Stimulated activated CD4-positive, alpha-beta T cell treated with anti-CD3 and anti-CD28 coated beads, TNF-alpha, amount 100 ng/mL, for 48 hours (primary cell): ENCODE results near the gene SAMHD1.
"Not testable (repeated sequence)": the region's sequence is repeated elsewhere in the genome, so short reads cannot be mapped to it uniquely, and the experiment has no call there.

Experiments used
- DNase-seq, 3 donors: peaks; one replicate each; pipeline ENCODE4 v3.0.0-alpha.2; 2020; ENCODE audit warnings: low read depth in 3 of 3

Gene SAMHD1

GRCh38 chr20:36951198-36951978 lies at the start of gene SAMHD1:
Gene SAMHD1 (minus strand): TSS chr20:36951708. CDS start chr20:36951643, 65 bp downstream.
- DNase-seq = peak; percentile 82 to 90 (median 84)

- DNase-seq = not testable (repeated sequence)
These were observed 48.7 kb upstream of the SAMHD1 start for GRCh38 chr20:37000171-37000570.

GRCh38 chr20:36998652-36999051 lies 47.1 kb upstream of the SAMHD1 start:
- no peak for DNase-seq

DNA sequence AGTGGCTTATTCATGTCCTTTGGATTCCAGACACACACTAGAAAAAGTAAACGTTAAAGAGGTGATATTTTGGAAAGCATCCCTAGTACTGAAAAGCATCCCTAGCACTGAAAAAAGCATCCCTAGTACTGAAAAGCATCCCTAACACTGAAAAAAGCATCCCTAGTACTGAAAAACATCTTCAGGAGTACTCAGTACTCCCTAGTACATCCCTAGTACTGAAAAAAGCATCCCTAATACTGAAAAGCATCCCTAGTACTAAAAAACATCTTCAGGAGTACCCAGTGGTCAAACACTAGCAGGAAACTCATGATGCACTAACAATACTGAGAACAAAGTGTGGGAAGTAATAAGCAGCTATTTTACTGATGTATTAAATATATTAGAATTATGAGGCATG lies 45.6 kb upstream of the SAMHD1 start:
- DNase-seq = no peak

DNA sequence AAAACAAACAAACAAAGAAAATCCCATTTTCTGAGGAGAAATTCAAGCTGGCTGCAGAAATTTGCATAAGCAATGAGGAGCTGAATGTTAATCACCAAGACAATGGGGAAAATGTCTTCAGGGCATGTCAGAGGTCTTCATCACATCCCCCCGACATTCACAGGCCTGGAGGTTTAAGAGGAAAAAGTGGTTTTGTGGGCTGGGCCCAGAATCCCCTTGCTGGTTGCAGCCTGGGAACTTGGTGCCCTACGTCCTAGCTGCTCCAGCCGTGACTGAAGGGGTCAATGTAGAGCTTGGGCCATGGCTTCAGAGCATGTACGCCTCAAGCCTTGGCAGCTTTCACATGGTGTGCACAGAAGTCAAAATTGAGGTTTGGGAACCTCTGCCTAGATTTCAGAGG lies 42.7 kb upstream of the SAMHD1 start:
- DNase-seq = not testable (repeated sequence)

- no peak for DNase-seq
These were observed 41.4 kb upstream of the SAMHD1 start for GRCh38 chr20:36992802-36993334.

DNA sequence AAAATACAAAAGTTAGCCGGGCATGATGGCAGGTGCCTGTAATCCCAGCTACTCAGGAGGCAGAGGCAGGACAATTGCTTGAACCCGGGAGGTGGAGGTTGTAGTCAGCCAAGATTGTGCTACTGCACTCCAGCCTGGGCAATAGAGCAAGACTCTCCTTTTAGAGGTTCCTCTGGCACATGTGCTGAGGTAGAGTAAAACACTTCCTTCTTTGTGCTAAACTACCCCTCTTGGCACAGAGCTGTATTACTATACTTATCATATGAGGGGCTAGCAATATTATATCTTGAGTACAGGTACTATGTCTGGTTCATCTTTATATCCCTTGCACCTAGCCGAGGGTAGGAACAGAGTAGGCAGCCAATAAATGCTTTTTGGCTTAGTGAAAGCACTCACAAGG lies 40.2 kb upstream of the SAMHD1 start:
- DNase-seq = no peak

DNA sequence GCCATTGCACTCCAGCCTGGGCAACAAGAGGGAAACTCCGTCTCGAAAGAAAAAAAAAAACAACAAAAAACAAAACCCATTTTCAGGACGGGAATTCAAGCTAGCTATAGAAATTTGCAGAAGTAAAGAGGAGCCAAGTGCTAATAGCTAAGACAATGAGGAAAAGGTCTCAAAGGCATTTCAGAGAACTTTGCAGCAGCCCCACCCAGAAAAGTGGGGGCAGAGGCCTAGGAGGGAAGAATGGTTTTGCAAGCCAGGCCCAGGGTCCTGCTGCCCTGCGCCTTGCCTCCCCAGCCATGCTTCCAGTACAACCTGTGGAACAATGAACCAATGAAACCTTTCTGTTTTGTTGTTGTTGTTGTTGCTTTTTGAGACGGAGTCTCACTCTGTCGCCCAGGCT lies 38.3 kb upstream of the SAMHD1 start:
- no peak for DNase-seq

- DNase-seq = no peak
These were observed 37.0 kb upstream of the SAMHD1 start for GRCh38 chr20:36988494-36988966.

DNA sequence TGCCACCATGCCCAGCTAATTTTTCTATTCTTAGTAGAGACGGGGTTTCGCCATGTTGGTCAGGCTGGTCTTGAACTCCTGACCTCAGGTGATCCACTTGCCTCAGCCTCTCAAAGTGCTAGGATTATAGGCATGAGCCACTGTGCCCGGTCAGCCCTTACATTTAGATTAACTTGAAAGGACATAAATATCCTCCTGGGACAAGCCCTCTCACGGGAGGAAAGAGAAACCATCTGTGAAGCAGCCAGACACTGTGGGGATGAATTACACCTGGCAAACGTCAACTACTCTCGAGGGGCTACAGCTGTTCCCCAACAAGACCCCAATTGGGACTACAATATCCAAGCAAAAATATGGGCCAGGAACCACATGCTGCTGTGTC lies 32.7 kb upstream of the SAMHD1 start:
- no peak for DNase-seq

DNA sequence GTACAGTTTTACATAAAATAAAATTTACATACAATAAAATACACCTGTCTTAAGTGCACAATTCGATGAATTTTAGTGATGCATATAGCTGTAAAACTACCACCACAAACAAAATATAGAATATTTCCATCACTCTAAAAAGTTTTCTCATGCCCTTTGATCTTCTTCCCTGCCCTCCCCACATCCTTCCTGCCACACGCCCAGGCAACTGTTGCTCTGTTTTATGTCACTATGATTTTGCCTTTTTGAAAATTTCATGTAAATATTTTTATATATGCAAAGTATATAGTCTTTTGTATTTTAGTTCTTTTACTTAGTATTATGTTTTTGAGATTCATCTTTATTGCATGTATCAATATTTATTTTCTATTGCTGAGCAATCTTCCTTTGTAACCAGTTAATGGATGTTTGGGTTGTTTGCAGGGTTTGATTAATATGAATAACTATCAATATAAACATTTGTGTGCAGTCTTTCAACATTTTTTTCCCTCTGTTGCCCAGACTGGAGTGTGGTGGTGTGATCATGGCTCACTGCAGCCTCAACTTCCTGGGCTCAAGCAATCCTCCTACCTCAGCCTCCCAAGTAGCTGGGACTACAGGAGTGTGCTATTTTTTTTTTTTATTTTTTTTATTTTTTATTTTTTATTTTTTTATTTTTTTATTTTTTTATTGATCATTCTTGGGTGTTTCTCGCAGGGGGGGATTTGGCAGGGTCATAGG lies 23.8 kb upstream of the SAMHD1 start:
- DNase-seq = no peak

- no peak for DNase-seq
These were observed 23.2 kb upstream of the SAMHD1 start for GRCh38 chr20:36974660-36975059.

DNA sequence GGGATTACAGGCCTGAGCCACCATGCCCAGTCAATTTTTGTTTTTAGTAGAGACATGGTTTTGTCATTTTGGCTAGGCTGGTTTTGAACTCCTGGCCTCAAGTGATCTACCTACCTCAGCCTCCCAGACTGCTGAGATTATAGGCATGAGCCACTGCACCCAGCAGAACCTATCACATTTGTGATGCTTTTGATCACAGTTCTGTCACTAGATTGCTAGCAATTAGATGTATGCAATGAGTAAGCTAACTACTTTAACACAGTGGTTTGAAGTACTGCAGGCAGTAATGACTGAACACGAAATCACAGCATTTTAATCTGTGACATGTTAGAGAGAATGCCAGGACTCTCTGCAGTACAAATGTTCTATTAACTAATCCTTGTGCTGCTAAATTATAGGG lies 19.6 kb upstream of the SAMHD1 start:
- DNase-seq = no peak

DNA sequence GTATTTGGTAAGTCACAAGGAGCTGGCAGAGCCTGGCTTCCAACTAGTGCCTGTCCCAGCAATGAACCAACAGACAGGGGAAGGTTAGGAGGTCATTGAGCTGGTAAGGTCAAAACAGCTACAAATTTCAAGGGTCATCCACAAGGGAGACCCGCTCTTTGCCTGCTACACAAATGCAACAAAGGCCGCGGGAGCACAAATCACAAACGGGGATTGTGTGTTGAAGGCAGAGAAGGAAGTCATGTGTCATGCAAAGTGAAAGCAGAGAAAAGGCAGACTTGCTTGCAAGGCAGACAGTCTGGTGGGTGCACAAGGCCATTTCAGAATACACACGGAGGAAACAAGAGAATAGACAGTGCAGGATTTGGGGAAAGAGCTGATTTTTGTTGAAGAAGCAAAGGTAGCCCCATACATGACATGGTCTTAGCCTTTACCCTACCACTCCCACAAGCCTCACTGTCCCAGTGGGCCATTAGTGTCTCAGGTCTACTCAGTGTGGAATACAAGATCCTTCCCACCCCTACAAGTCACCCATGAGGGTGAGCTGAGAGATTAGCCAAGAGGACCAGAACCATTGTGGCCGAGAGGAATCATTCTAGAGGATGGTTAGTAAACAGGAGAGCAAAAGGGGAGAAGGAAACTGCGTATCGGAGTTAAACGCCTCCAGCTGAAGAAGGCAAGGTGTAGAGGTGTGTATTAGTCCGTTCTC lies 18.1 kb upstream of the SAMHD1 start:
- DNase-seq = no peak

- no peak for DNase-seq
These were observed 17.5 kb upstream of the SAMHD1 start for GRCh38 chr20:36969051-36969450.

DNA sequence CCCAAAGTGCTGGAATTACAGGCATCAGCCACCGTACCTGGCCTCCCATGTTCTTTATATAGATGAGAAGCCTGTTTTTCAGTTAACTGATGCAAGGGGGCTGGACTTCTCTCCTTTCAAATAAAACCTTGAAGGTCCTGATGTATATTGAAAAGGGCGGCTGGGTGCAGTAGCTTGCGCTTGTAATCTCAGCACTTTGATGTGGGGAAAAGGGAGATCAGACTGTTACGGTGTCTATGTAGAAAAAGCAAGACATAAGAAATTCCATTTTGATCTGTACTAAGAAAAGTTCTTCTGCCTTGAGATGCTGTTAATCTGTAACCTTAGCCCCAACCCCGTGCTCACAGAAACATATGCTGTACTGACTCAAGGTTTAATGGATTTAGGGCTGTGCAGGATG lies 16.1 kb upstream of the SAMHD1 start:
- no peak for DNase-seq

- DNase-seq = not testable (repeated sequence)
These were observed 15.5 kb upstream of the SAMHD1 start for GRCh38 chr20:36966965-36967364.

DNA sequence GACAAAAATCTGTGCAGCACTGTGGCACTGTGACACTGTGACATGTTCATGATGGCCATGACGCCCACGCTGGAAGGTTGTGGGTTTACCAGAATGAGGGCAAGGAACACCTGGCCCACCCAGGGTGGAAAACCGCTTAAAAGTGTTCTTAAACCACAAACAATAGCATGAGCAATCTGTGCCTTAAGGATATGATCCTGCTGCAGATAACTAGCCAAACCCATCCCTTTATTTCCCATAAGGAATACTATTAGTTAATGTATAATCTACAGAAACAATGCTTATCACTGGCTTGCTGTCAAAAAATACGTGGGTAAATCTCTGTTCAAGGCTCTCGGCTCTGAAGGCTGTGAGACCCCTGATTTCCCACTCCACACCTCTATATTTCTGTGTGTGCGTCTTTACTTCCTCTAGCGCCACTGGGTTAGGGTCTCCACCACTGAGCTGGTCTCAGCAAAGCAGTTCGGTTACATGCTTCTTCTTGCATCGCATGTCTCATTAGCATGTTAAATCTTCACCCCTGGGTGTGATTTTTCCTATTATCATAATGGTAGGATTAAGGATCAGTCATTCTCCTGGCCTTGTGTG lies 10.9 kb upstream of the SAMHD1 start:
- not testable (repeated sequence) for DNase-seq

DNA sequence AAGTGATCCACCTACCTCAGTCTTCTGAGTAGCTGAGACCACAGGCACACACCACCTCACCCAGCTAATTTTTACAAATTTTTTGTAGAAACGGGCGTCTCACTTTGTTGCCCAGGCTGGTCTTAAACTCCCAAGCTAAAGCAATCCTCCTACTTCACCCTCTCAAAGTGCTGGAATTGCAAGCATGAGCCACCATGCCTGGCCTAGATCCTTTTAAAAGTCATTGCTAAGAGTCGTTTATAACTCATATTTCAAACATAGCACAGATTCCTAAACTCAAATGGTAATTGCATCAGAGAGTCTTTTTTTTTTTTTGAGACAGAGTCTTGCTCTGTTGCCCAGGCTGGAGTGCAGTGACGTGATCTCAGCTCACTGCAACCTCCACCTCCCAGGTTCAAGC lies 7.7 kb upstream of the SAMHD1 start:
- no peak for DNase-seq

- DNase-seq = no peak
These were observed 6.6 kb upstream of the SAMHD1 start for GRCh38 chr20:36957875-36958667.

DNA sequence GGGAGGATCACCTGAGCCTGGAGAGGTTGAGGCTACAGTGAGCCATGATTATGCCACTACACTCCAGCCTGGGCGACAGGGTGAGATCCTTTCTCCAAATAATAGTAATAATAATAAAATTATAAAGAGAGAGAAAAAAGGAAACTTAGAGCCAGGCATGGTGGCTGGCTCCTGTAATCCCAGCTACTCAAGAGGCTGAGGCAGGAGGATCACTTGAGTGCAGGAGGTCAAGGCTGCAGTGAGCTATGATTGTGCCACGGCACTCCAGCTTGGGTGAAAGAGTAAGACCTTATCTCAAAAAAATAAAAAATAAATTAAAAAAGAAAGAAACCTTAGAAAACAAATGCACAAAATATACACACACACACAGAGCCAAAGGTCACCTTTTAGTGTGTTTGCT lies 5.2 kb upstream of the SAMHD1 start:
- DNase-seq = no peak
